Dedifferentiated amniotic fluid mesenchymal stem cell (primary cell): ENCODE data around the gene PLXNB1.
"Not testable (repeated sequence)": the region's sequence is repeated elsewhere in the genome, so short reads cannot be mapped to it uniquely, and the experiment has no call there.

Experiments
- DNase-seq: peaks from one replicate; pipeline ENCODE4 v3.0.0-alpha.2; 2016; ENCODE audit errors: extremely low spot score

Gene PLXNB1

DNA sequence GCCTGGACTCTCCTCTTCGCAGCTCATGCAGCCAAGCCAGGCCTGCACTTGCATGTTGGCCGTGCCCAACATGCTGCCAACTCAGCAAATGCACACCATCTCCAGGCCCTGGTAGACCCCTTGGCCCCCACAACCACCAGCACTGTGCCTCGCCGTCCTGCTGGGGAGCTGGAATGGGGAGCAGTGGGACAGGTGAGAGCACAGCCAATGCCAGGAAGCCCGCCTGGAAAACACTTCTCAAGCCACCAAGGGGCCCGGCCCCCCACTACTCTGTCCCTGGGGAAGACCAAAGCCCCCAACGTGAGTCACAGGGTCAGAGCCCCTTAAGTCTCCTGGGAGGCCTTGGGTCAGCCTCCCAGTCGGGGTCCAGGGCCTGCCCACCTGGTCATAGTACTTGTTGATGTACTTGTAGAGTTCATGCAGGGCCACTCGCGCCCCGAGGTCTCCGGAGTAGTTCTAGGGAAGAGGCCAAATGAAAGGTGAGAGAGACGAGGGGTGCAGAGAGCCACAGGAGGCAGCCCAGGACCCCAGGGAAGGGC is 24.5 kb downstream of the PLXNB1 start:
- DNase-seq: no peak

DNA sequence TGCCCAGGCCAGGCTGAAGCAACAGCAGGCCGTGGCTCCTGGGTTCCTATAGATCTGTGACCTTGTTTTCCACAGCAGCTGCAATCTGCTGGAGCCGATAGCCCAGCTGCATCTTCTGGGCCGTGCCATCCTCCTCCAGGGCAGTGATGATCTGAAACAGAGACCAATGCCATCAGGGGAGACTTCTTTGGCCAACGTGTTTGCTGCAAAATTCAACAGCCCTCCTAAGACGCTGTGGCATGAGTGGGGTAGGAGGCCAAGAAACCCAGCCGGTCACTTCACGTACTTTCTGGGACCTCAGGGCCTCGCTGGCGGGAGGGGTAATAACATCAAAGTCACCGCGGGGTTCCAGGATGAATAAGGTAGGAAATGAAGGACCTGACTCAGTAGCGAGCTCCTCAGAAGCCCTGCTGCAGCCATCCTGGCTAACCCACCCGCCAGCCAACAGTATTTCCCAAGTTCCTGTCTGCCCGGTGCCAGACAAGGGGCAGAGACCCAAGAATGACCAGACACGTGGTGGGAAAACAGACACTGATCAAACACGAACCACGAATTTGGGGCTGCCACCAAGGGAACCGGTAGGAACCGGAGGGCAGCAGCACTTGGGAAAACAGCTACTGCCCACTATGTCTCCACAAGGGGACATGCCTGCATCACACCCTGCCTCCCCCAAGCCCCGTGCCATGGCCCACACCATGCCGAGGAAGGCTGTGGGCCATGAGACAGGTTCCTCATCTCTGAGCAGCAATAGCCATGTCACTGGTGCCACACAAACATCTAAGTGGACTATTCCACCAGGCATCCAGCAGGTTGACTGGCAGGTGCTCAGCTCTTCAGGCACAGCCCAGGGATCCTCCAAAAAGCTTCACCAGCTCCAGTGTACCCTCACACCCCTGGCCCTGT is 25.2 kb downstream of the PLXNB1 start:
- no peak for DNase-seq

DNA sequence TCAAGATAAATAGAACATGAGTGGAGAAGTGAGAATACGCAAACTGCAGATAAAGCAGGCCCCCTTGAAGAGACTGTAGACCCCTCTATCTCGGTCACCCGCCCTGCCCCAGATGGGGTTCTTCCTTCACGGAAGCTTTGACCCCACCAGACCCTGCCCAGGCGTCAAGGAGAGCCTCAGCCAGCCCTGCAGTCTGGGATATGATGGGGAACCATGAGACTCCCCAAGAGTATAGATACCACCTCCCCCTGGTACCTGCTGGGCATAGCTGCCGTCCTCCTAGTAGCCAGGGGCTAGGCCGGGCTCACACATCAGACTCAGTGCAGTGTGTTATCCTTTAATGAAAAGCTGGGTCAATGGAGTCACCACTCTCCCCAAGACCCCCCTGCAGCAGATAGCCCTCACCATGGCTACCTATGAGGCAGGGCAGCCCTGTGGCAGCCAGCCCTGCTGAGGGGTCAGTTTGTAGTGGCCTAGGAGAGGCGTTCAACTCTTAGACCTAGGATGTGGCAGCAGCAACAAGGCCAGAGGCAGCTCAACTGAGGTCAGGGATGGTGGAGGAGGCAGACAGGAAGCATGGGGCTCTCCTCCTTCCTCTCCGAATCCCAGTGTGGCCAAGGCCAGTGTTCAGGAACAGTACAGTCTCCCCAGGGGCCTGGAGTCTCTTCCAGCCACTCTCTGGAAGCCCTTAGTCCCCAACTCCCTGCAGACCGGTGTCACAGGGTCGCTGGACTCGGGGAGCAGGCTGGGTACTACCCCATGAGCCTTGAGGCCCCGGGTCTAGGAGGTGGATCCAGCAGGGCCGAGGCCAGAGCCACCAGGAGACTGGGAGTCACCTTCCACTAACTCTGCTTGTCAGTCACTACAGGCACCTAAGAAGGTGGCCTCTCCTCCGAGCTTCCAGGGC is 26.1 kb downstream of the PLXNB1 start:
- DNase-seq: no peak

GRCh38 chr3:48402907-48403306 is 27.0 kb downstream of the PLXNB1 start:
- no peak for DNase-seq

DNA sequence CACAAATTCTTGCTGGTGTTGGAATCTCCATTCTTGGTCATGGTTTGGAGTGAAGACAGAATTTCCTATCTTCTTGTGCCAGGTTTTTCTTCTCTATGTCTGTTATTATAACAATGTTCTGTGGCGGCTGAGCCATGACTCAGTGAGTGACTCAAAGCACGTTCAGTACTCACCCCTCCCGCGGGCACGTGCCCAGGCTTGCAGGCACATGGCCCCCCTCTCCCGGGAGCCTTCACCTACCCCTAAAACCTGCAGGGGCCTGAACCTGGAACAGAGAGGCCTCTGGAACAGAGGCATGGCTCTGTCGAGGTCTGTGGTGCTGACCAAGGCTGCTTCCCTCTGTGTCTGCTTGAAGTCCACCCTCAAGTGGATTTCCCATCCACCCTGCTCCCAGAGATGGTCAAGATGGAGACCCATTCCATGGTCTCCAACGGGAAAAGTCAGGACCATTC is 27.6 kb downstream of the PLXNB1 start:
- peak; percentile 73 for DNase-seq

DNA sequence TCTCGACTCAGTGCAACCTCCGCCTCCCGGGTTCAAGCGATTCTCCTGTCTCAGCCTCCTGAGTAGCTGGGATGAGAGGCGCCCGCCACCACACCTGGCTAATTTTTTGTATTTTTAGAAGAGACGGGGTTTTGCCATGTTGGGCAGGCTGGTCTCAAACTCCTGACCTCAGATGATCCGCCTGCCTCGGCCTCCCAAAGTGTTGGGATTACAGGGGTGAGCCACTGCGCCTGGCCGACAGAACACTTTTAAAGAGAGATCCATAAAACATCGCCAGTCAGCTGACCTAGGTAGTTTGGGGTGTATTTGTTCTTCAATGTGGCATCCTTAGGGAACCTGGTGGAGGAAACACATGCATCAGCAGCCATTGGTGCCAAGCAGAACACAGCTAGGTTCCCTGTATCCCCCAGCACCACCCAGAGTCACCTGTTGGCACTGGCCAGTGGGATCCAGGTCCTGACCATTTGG is 28.4 kb downstream of the PLXNB1 start:
- DNase-seq: not testable (repeated sequence)

GRCh38 chr3:48400824-48401433 is 29.0 kb downstream of the PLXNB1 start:
- DNase-seq: peak; percentile 16

DNA sequence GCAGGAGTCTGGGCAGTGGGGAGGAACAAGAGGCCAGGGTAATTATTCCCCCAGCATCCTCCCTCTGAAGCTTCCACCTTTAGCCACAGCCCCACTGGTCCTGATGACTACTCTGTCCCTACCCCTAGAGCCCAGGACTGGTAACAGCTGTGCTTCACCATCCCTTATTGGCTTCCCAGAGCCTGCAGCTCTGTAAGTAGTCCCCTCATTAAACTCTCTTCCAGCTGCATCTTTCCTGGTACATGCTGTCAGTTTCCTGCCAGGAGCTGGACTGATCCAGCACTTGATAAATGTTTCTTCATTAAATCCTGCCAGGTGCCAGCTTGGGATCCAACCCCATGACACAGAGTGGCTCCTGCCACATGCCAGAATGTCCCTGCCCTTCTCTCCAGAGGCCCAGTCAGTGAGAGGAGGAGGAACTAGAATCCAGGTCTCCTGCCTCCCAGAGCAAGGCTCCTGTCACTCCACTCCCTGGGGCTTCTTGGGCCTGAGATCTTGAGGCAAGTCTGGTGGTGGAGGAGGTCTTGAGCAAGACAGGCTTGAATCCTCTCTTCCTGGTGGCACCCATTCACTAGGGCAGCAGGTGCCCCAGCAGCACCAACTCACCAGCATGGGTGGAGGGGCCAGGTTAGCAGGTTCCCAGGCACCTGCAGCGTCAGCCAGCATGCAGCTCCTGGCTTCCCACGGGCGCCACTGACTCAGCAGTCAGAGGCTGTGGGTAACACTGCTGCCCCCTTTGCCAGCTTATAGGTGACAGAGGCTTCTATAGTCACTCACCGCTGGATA is 30.3 kb downstream of the PLXNB1 start:
- no peak for DNase-seq

DNA sequence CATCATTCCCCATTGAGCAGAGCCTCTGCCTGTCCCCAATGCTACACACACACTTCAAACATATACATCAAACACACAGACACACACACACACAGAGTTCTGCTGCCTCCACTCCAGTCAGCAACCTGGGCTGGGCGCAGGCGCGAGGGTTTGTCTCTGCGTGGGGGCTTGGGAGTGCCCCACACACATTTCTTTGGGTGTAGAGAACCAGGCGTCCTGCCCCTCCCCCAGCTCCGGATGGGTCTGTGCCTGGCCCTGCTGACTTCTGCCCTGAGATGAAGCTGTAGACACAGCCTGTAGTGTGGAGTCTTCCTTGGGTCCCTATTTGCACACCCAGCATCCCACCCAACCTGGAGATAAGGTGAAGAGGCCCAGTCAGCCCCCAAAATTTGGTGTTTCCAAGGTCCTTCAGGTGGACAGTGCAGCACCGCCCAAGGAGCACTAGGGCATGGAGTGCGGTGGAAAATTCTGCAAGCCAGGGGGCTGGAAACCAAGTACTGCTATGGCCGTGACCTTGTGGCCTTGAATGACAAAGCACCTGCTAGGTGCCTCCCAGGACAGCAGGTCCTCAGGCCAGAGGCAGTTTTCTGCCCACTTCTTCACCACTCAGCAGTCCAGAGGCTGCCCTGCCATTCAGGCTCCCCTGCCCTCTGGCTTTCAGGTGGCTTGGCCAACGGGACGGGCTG is 31.0 kb downstream of the PLXNB1 start:
- no peak for DNase-seq

GRCh38 chr3:48397767-48398681 is 31.9 kb downstream of the PLXNB1 start:
- DNase-seq: no peak

DNA sequence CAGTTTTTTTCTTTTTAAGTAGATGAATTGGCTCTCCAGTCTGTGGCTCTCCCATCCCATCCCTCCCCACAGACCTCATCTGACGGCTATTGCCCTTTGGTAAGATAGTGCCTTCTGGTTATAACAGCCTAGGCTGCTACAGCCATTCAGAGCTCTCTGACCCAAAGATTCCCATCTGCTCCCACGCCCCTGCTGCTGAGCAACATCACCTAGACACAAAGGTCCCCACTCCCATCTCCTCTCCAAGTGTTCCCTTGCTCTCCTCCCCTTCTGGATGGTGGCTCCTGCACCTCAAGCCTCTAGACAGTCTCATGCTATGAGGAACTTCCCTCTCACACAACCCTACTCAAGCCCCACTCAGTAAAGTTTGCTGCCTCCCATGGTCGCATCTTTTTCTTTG is 34.2 kb downstream of the PLXNB1 start:
- no peak for DNase-seq

- no peak for DNase-seq
These were observed 35.5 kb downstream of the PLXNB1 start for GRCh38 chr3:48394391-48394790.

DNA sequence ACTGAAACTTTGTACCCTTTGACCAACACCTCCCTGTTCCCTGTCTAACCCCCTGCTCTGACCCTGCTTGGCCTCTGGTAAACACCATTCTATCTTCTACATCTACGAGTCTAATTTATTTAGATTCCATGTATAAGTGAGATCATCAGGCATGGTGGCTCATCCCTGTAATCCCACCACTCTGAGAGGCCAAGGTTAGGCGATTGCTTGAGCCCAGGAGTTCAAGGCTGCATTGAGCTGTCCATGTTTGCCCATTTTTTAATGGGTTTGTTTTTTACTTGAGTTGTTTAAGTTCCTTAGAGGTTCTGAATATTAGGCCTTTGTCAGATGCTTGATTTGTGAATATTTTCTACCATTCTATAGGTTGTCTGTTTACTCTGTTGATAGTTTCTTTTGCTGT is 40.9 kb downstream of the PLXNB1 start:
- DNase-seq: no peak

DNA sequence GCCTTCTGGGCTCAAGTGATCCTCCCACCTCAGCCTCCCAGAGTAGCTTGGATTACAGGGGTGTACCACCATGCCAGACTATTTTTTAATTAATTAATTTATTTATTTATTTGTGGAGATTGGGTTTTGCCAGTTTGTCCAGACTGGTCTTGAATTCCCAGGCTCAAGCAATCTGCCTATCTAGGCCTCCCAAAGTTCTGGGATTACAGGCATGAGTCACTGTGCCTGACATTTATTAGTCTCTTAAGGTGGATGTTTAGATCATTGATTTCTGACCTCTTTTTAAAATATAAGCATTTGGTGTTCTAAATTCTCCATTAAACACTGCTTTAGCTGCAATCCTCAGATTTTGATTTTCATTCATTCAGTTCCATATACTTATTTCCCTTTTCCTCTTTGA is 42.3 kb downstream of the PLXNB1 start:
- DNase-seq: no peak

DNA sequence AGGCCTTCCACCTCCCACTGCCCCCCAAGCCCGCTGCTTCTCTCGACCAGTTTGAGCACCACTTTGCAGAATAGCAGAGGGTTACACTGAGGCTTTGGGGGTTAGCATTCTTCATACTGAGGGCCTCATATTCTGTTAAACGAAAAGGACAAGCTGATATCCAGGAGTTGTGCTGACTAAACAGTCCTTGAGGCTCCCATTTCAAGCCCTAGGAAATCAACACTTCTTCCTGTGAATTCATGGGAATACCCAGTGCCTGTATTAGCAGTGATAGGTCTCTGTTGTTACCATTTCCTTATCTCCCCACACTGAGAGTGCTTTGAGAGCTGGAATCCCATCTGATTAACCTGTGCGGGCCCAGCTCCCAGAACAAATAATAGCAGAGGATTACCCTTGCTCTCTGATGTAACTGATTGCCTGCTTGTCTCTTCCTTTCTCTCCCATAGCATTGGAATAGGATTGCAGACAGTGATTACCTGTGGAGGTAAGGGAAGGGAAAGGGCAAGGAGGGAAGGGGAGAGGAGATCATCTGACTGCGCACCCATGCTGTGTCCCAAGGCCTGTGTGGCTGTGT is 56.9 kb downstream of the PLXNB1 start:
- no peak for DNase-seq

GRCh38 chr3:48372377-48372770 is 57.5 kb downstream of the PLXNB1 start:
- DNase-seq: no peak

GRCh38 chr3:48371651-48372376 is 58.1 kb downstream of the PLXNB1 start, which contains the start of gene FBXW12:
Gene FBXW12 (plus strand): TSS chr3:48372219. CDS start chr3:48372768, 549 bp downstream.
- DNase-seq: no peak

GRCh38 chr3:48370333-48370713 is 59.6 kb downstream of the PLXNB1 start:
- DNase-seq: no peak
